HG03175 (cell line): ENCODE data around the gene CALML6.
"Not testable (repeated sequence)": the region's sequence is repeated elsewhere in the genome, so short reads cannot be mapped to it uniquely, and the experiment has no call there.

Experiments
- ATAC-seq: cut with Tn5 transposase; IDR thresholded peaks from one replicate; pipeline ENCODE4 v1.9.1; 2021; ENCODE audit warnings: mild to moderate bottlenecking, moderate library complexity; ENCODE audit not compliant: unreplicated experiment

The CALML6 gene

GRCh38 chr1:1914971-1915692 is at the start of gene CALML6:
TSS of gene CALML6 (plus strand) at chr1:1915260. CDS start at chr1:1915281, 21 bp downstream.
- no peak for ATAC-seq

- no peak for ATAC-seq
These were observed 47.9 kb upstream of the CALML6 start for GRCh38 chr1:1867164-1867563.

- ATAC-seq = no peak
These were observed 45.6 kb upstream of the CALML6 start for GRCh38 chr1:1869469-1869868.

GRCh38 chr1:1872329-1872994 is 42.6 kb upstream of the CALML6 start:
- no peak for ATAC-seq

- no peak for ATAC-seq
These were observed 41.9 kb upstream of the CALML6 start for GRCh38 chr1:1873186-1873585.

DNA sequence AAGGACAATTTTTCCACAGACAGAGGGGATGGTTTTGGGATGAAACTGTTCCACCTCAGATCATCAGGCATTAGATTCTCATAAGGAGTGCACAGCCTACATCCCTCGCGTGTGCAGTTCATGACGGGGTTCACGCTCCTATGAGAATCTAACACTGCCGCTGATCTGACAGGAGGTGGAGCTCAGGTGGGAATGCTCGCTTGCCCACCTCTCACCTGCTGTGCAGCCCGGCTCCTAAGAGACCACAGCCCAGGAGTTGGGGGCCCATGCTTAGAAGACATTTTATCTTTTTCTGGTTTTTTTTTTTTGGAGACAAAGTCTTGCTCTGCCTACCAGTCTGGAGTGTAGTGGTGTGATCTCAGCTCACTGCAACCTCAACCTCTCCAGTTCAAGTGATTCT is 40.2 kb upstream of the CALML6 start:
- ATAC-seq = no peak

DNA sequence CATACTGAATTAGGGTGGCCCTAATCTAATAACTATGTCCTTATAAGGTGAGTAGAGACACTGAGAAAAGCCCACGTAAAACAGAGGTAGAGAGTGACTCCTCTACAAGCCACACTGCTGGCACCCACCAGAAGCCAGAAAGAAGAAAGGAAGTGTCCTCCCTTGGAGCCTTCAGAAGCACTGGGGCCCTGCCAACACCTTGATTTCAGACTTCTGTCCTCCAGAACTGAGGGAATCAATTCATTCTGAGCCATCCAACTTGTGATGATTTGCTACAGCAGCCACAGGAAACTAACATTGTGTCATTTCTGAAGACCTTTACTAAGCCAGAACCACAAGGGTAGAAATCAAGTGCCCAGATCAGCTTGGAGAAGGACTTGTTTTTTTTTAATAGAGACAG is 39.1 kb upstream of the CALML6 start:
- ATAC-seq = no peak

GRCh38 chr1:1876335-1876930 is 38.6 kb upstream of the CALML6 start:
- ATAC-seq = no peak

DNA sequence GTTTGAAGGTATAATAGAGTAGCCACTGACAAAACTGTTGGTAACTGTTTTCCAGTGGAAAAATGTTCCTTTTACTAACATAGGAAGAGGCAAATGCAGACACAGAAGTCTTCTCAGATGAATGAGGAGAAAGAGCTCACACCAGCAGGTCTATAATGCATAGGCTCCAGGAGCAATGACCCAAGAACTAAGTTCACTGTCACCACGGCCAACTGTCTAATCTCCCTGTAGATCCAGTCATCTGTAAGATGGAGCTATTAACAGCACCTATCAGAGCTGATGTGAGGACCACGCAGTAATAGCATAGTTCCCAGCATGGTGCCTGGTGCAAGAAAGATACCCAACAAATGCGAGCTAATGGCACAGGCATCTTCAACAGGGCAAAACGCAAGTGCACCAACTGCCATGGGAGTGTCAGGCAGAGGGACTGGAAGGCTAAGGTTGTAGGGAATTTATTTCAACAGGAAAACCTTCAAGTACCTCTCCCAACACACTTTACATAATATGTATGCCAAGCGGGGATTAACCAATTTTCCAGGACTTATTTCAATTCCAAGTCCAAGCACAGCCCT is 37.1 kb upstream of the CALML6 start:
- ATAC-seq = no peak

DNA sequence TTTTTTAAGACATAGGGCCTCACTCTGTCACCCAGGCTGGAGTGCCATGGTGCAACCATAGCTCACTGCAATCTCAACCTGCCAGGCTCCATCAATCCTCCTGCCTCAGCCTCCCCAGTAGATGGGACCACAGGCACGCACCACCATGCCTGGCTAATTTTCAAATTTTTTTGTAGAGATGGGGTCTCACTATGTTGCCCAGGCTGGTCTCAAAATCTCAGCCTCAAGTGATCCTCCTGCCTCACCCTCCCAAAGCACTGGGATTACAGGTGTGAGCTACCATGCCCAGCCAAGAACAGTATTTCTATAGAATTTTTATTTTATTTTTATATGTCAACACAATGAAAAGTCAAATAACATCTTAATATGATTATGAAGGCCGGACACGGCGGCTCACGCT is 35.1 kb upstream of the CALML6 start:
- ATAC-seq = no peak

- ATAC-seq = no peak
These were observed 34.3 kb upstream of the CALML6 start for GRCh38 chr1:1880617-1881312.

- no peak for ATAC-seq
These were observed 33.3 kb upstream of the CALML6 start for GRCh38 chr1:1881727-1882126.

DNA sequence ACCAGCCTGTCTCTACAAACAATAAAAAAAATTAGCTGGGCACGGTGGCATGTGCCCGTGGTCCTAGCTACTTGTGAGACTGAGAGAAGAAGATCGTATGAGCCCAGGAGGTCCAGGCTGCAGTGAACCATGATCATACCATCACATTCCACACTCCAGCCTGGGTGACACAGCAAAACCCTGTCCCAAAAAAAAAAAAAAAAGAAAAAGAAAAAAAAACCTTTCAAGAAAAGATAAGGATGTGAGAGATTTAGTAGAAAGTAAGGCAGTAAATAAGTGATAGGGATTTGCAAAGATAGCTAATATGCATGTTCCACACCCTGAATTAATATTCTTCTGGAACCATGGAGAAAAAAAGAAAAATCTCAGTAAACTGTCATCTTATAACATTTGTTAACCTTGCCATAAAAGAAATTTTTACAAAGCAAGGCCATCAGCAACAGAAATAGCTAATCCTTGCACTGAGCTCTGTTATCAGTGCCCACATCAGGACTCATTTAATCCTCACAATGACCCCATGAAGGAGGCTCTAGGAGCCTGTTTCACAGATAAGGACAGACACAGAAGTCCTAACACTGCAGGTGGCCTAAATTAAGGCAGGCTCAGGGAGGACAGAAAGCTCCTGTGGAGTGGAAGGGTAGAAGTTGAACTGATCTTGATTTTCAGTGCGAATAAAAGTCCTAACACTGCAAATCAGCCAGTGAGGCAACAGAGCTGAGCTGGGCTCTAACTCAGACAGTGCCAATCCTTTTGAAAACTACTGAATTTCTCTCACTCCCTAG is 31.8 kb upstream of the CALML6 start:
- no peak for ATAC-seq

DNA sequence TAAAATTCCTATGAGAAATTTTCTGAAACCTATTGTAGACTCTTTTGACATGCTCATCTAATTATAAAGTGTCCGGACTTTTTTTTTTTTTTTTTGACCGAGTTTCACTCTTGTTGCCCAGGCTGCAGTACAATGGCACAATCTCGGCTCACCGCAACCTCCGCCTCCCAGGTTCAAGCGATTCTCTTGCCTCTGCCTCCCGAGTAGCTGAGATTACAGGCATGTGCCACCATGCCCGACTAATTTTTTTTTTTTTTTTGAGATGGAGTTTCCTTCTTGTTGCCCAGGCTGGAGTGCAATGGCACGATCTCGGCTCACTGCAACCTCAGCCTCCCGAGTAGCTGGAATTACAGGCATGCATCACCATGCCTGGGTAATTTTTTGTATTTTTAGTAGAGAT is 31.2 kb upstream of the CALML6 start:
- ATAC-seq = not testable (repeated sequence)

- no peak for ATAC-seq
These were observed 25.8 kb upstream of the CALML6 start for GRCh38 chr1:1889090-1889750.

DNA sequence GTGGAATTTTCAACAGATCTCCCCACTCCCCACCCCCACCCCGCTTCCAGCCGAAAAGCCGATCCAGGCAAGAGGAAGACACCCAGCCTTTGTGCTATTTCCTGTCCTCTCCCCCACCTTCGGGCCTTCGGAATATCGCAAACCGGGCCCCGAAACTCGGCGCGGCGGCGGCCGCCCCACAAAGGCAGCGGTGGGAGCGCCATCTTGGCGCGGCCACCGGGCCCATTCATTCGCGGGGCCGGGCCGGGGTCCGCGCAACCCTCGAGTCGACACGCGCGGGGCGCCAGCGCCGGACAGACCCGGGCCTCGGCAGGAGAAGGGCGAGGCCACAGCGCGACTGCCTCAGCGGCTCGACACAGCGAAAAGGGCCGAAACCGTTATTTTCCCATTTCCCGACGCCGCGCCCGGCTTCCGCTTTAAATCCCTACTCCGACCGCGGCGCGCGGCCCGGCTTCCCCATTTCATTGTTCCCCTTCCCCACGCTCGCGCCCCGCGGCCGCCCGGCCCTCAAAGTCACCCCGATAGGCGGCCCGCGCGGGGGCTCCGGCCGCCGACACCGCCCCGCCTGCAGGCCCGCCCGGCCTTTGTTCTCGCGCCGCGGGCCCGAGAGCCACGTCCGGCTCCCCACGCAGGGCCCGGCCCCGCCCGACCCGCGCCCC is 25.1 kb upstream of the CALML6 start:
- ATAC-seq = peak; percentile 30

GRCh38 chr1:1890506-1891348 is 24.3 kb upstream of the CALML6 start, which contains the start of gene GNB1:
TSS of gene GNB1 (minus strand) at chr1:1891087. CDS start at chr1:1825453, 65,634 bp downstream.
- ATAC-seq = peak; percentile 70

DNA sequence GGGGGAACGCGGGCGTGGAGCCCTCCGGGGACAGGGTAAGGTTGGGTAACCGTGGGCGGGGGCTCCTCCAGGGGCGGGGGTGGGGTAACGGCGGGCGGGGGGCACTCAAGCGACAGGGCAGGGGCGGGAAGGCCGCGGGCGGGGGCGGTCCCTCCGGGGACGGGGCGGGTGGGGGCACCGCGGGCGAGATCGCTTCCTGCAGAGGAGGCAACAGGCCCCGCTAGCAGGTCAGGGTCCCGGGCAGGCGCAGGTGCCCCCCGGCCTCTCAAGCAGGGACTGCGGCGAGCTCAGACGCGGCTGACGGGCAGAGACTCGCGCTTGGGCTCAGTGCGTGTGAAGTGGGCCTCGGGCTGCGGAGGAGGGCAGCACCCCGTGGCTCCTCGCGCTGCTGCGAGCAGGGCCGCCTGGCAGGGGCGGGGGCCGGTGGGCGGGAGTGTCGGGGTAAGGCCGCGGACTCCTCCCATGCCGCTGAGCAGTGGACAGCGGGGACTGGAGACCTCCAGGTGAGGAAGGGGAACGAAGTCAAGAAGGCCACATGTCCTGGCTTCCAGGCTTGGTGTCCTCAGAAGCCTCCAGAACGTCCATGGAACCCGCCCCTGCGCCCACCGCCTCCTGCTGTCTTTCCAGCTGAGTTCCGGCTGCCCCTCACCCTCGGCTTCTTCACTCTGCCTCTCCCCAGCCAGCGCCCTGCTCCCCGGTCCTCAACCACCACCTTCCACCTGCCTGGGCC is 23.5 kb upstream of the CALML6 start:
- ATAC-seq = no peak
